Fibroblast of lung (primary cell): ENCODE results near the gene KNOP1.

Experiments
- EZH2 ChIP-seq: IDR thresholded peaks from 2 replicates; pipeline ENCODE4 v1.5.1; 2012; ENCODE audit warnings: low read length, control low read depth, mild to moderate bottlenecking; ENCODE audit errors: missing control alignments
- TF ChIP-seq, protein P1 (sequence below), 2 donors: IDR thresholded peaks in 1 of 2; conservative IDR thresholded peaks in 1 of 2; 1 replicate in 1 of 2; 2 replicates in 1 of 2; pipeline ENCODE4 v1.5.1; 2011 to 2012; ENCODE audit warnings: low read length in 2 of 2, control low read depth in 1 of 2, inconsistent platforms in 1 of 2, low read depth in 1 of 2, mild to moderate bottlenecking in 1 of 2

DNA sequence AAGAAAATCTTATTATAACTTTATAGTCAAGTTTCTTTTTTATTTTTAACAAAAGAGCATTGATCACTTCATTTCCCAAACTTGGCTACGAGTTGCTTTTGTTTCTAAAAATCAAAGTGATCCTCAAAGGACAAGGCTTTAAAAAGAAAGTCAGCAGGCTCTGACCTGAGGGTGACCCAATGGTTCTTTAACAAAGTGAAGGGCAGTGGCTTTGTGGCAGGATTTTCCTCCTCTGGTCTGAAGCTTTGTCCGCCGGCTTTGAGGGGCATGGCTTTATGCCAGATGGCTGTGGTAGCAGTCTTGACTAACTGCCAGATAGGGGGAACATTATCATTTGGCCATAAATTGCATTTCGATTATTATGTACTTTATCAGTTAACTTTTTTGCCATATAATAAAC lies 28.5 kb upstream of the KNOP1 start:
- TF ChIP-seq, protein P1, sequence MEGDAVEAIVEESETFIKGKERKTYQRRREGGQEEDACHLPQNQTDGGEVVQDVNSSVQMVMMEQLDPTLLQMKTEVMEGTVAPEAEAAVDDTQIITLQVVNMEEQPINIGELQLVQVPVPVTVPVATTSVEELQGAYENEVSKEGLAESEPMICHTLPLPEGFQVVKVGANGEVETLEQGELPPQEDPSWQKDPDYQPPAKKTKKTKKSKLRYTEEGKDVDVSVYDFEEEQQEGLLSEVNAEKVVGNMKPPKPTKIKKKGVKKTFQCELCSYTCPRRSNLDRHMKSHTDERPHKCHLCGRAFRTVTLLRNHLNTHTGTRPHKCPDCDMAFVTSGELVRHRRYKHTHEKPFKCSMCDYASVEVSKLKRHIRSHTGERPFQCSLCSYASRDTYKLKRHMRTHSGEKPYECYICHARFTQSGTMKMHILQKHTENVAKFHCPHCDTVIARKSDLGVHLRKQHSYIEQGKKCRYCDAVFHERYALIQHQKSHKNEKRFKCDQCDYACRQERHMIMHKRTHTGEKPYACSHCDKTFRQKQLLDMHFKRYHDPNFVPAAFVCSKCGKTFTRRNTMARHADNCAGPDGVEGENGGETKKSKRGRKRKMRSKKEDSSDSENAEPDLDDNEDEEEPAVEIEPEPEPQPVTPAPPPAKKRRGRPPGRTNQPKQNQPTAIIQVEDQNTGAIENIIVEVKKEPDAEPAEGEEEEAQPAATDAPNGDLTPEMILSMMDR (conservative IDR thresholded peaks at IDR 0.05 in 1 of 2, IDR thresholded peaks at IDR 0.05 in 1 of 2; ENCODE audit: low read depth in 1 of 2, low read length in 2 of 2), result no peak
- no peak for TF ChIP-seq EZH2
